ENCODE data around the gene ACAD8.

The ACAD8 gene

DNA sequence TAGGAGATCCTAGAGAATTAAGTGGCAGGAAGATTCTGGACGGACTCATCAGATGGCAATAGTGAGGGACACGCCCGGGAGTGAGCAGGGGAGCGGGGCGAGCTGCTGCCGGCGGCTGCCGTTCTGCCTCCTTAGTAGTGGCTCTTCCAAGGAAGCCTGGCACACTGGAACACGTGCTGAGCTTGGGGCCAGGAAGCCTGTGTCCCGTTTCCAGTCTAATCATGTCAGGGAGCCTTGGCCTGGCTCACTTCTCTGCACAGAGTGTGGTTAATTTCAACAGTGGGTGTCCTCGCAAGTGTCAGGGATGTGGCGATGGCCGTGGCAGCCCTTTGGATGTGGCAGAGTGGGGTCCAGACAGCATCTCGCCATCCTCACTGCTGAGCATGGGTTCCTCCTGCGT, 39.3 kb downstream of the ACAD8 start:
- no peak for FAIRE-seq

DNA sequence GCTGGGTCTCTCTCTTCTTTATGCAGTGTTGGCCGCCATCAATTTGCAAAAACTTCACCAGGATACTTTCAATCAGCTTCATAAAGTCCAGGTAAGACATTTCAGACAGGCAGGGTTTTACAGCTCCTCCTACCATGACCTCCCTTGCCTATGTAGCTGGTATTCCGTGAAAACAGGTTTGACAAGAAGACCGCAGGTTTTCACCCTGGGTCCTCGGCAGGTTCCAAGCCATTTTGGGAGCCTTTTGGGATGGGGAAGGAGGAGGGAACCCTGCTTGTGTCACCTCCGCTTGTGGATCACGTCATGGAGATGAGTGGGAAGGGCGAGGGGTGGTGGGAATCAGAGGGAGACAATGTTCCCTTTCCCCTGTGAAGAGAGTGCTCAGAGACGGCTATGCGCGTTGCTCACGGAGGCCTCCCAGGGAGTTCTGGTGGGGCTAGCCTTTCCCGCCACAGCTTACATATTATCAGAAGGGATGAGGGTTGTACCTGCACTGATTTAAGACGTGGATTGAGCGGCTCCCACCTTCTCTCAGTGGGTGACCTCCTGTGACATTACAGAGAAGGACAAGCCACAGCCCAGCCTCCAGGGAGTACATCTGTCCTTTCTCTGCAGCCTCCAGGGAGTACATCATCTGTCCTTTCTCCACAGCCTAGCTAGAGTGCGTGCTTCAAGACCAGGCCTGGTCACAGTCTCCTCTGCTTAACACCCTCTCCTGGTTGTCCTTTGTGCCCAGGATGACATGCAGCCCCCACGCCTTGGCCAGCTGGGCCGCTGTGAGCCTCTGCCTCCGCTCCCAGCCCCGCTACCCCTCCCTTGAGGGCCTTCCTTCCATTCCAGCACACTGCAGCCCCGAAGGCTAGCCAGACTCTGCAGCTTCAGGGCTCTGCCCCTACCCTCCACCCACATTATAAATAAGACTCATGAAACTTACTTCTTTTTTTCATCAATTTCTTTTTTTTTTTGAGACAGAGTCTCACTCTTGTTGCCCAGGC, 40.0 kb downstream of the ACAD8 start:
- no peak for FAIRE-seq

DNA sequence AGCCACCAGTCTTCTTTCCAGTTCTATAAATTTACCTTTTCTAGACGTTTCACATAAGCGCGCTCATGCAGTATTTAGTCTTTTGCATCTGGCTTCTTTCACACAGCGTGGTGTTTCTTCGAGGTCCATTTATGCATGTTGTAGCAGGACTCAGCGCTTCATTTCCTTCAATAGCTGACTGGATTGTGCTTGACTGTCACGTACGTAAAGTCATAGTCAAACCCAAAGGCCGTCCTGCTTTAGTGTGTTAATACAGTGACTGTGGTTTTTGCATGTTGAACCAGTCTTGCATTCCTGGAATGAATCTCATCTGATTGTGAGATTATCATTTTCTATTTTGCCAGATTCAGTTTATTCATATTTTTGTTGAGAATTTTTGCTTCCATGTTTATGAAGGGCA, 41.3 kb downstream of the ACAD8 start:
- FAIRE-seq = no peak

DNA sequence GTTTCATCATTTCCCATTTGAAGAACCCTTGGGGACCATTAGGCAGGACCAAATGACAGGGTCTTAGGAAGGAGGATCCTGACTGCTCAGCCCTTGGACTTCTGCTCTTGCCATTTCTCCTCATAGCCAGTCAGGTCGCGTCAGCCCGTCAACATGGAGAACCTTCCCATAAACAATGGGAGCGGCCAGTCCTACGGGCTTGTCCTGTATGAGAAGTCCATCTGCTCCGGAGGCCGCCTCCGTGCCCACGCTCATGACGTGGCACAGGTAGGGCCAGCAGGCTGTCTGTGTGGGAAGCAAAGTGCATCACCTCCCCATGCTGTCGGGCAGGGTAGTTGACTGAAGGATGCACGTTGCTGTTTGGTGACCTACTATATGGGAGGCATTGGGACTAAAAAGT, 58.9 kb downstream of the ACAD8 start:
- FAIRE-seq = no peak

DNA sequence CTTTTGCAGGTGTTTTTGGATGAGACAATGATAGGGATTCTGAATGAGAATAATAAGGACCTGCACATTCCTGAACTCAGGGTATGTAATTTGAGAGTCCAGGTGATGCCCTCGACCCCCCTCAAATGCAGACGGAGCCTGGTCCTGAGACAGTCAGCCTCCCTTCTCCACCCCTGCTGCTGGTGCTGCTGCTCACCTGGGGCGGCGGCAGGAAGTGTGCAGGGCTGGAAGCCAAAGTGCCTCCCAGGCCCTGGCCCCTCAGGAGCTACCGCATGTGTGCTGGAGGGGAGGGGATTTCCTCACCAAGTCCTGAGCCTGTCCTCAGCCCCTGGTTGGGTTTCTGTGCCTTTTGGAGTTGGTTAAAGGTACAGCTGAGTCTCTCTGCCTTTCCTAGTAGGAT, 59.4 kb downstream of the ACAD8 start:
- no peak for FAIRE-seq

DNA sequence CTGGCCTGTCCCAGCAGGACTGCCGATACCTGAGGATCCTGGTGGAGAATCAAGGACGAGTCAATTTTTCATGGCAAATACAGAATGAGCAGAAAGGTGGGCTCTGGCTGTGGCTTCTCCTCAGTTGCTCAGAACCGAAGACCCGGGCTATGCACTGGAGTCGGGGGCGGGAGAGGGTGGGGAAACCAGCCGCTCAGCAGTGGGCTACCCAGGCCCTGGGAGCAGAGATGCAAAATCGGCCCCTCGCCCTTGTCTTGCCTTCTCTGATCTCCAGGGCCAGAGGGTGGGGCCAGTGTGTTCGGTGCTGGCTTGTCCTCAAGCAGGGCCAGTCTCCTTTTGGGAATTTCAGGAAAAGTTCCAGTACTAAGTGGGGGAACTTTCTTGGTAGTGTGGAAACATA, 60.0 kb downstream of the ACAD8 start:
- no peak for FAIRE-seq

DNA sequence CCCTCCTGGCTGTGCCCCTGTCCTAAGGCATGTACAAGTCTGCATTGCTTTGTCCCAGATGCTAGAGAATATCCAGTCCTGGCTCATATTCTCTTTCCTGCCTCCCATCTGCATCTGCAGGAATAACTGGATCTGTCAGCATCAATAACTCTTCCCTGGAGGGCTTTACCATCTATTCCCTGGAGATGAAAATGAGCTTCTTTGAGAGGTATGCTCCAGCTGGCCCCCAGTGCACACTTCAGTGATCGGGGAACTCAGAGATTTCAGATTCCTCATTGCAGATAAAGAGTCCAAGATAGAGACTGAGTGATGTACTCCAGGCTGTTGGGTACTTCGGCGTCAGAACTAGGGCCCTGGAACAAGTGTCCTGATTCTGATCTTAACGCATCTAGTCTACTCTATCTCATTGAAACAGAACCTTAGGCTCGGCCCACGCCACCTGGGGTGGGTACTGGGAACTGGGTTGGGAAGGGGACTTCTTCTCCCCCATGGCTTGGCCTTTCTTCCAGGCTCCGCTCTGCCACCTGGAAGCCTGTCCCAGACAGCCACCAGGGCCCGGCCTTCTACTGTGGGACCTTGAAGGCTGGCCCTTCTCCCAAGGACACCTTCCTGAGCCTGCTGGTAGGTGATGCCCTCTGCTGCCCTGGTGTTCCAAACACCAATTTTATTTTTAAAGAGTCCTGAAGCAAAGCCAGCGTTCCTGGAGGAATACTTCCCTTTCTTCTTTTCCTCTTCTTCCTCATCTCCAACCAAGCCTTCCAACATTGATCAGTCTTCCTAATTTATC, 60.6 kb downstream of the ACAD8 start:
- FAIRE-seq = no peak

All from islet of Langerhans (tissue), 1 donor.